NCI-H524 (cell line): ENCODE results near the gene OR7A5.
A peak's percentile ranks its signal among the peaks of the same experiment; 100 is the strongest.
"Not testable (repeated sequence)": the region's sequence is repeated elsewhere in the genome, so short reads cannot be mapped to it uniquely, and the experiment has no call there.

Experiments used
- DNase-seq, 2 experiments: peaks; one replicate each; lab custom pipeline; 2025; lab: John Stamatoyannopoulos, UW

OR7A5 gene

DNA sequence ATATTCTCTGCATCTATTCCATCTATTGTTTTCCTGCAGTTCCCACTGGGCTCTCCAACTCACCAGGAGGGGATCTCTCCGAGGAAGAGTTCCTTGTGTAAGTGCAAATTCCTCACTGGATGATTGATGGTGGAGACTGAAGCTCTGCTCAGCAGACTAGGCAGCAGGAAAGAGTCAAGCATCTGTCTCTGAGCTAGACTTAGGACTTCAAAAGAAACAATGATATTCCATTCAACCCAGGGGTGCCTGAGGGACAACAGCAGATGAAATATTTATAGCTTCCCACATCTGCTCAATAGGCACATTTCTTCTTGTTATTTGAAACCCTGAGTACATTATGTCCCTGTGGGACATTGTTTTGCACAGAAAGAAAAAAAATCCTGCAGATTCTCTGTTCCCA is at the start of gene OR7A5, which contains the start of gene OR7C1:
Gene OR7A5, minus strand, starts transcription at position 175 of the 400 bp plus-strand sequence. CDS start 6,944 bp downstream, outside the sequence.
Gene OR7C1, minus strand, starts transcription at position 175 of the 400 bp plus-strand sequence. CDS start 35,049 bp downstream, outside the sequence.
- no peak for DNase-seq

DNA sequence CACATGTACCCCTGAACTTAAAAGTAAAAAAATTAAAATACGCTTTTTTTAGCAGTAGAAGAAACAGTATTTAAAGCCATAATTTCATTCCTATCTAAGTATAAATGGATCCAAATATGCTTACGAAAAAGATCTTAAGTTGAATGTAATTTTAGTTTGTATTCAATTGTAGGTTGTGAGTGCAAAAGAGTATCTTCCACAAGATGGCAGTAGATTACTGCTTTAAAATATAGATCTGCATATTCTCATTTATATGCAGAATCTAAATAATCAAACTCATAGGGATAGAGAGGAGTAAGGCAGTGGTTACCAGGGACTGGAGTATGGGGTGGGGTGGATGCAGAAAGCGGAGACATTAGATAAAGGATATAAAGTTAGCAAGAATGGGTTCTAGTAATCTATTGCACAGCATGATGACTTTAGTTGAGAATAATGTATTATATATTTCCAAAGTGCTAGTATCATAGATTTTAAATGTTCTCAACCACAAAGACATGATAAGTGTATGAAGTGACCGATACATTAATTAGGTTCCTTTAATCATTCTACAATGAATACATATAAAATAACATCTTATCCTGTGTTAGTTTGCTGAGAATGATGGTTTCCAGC is 36.7 kb upstream of the OR7A5 start:
- peak in 1 of 2 experiments; percentile 23 for DNase-seq

DNA sequence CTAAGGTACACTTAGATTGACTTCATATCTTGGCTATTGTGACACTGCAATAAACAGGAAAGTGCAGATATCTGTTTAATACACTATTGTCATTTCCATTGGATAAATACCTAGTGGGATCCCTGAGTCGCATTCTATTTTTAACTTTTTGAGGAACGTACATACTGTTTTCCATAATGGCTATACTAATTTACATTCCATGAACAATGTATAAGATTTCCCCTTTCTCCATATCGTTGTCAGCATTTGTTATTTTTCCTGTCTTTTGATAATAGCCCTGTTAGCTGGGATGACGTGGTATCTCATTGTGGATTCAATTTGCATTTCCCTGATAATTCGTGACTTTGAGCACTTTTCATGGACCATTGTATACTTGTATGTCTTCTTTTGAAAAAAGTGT is 33.5 kb upstream of the OR7A5 start:
- DNase-seq: no peak

DNA sequence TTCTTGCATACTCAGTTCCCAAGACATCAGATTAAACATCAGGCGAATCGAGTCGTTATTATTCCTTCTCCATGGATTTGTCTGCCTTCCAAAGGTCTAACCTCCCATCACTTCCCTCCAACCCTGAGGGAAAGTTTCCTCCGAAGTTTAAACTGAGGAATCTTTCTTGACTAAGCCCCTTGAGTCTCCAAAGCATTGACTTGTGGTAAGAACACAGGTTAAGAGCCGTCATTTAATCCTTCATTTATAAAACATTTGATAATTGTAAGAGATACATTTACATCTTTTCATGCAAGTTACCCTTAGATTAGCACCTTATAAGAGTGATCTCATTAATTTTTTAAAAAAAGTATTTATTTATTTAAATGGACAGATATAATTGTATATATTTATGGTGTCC is 13.8 kb upstream of the OR7A5 start, which contains the start of gene OR7A10:
Gene OR7A10, minus strand, starts transcription at position 101 of the 400 bp plus-strand sequence. CDS start 7,045 bp downstream, outside the sequence.
- DNase-seq: no peak

DNA sequence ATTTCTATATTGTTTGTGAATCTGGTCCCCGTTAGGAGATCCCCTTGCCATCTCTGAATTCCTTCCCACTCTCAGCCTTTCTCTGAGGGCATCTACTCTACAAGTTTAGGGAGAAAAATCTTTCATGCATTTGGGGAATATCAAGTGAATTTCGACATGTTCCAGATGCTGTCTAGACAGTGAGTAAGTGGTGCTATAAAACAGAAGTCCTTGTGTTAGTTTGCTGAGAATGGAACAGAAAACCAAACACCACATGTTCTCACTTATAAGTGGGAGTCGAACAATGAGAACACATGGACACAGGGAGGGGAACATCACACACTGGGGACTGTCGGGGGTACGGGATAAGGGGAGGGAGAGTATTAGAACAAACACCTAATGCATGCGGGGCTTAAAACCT is 8.6 kb upstream of the OR7A5 start:
- no peak for DNase-seq

DNA sequence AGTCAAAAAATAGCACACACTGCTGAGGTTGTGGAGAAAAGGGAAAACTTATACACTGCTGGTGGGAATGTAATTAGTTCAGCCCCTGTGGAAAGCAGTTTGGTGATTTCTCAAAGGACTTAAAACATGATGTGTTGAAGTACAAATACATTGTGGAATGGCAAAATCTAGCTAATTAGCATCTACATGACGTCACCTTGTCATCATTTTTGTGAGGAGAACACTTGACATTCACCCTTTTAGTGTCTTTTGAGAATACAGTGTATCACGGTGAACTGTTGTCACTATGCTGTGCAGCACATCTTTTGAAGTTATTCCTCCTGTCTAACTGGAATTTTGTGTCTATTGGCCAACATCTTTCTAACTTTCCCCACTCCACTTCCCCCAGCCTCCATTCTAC is 8.2 kb upstream of the OR7A5 start:
- no peak for DNase-seq

DNA sequence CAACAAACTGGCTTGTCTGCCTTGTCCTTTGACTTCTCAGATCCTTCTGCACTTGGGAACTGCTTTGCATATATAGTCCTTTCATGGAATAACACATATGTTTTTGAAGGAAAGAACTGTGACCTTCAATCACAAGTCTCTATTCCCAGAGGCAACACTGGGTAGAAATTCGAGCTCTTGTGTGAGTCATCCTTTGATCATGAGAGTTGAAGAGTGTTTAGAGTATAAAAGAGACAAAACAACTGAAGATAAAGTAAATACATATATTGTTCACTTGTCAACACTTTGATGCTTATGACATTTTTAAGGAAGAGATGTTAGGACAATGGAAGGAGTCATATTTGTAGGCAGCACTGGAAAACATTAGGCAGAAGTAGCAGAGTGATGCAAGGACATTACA is 5.2 kb upstream of the OR7A5 start:
- no peak for DNase-seq

DNA sequence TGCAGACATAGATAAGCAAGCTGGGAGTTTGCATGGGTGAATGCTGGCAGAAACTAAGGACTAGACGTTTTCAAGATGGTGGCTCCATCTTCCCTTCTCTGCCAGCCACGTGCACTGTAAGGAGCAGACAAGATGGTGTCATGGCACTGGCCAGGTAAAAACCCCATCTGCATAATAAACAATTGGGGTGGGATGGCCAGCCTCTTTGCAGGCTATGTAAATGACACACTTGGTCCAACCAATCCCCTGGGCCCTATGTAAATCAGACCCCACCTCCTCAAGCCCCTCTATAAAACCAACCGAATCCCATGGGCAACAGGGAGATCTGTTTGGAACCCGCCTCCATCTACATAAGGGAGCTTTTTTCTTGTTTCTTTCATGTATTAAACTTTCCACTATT is 2.4 kb upstream of the OR7A5 start:
- no peak for DNase-seq

DNA sequence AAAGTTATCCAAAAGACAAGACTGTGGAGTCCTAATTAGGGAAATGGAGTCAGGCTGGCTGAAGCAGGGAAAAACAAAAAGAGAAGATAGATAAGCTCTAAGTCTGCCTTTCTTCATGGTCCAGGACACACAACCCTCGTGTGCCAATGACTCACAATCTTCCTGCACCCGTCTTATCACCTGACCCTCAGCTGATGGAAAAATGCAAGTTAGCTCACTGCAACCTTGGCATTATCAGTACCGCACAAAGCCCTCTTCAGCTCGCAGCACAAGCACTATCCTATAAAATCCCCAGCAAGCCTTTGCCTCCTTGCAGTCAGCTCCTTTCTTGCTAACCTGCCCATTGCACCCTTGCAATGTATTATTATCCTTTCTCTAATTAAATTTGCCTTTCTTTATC is 4.3 kb downstream of the OR7A5 start:
- no peak for DNase-seq

DNA sequence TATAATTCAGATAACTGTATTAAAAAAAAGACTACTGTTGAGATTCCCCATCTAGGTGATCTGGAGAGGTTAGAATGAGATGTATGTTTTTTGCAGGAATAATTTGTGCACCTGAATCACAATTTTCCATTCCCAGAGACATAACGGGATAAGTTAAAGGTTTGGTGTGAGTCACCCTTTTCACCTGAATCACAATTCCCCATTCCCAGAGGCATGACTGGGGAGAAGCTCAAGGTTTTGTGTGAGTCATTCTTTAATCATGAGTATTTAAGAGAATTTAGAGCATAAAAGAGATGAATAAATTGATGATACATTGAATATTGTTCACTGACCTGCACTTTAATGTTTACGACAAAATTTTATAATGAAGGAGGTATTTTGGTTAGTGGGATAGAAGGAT is 9.0 kb downstream of the OR7A5 start:
- DNase-seq: no peak

DNA sequence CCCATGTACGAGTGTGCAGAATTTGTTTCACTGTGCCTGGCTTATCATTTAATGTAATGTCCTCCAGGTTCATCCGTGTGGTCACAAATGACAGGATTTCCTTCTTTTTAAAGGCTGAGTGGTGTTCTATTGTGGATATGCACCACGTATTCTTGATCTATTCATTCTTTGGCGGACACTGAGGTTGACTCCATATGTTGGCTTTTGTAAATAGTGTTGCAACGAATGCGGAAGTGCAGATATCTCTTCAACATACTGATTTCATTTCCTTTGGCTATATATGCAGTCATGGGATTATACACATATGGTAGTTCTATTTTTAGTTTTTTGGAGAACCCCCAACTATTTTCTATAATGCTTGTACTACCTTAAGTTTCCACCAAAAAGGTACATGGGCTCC is 13.0 kb downstream of the OR7A5 start:
- DNase-seq: no peak

DNA sequence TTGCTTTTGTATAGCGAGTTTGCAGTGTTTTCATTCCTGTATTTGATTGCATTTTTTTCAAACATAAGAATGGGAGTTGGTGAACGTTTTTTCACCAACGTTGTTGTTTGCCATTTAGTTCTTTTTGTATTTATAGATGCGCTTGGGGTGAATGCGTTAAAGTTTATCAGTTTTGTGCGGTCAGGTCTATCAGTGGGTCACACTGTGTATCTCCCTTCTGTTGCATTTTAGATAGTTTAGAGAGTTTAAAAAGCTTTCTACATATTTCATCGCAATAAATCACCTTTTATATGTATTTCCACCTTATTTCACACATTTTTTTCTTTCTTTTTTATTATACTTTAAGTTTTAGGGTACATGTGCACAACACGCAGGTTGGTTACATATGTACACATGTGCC is 16.4 kb downstream of the OR7A5 start:
- DNase-seq: no peak

DNA sequence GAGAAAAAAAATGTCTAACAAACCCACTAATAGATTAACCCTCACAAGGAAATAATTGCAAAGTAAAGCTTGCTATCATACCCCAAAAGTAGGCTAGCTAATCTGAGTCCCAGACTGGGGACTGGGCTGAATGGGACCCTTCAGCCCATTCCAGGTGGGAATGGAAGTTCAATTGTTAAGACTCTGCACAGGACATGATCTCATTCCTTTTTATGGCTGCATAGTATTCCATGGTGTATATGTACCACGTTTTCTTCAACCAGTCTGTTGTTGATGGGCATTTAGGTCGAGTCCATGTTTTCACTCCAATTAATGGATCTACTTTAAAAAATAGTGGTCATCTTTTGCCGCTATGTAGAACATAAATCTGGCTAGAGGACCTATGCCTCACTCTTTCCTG is 17.9 kb downstream of the OR7A5 start:
- DNase-seq: no peak

DNA sequence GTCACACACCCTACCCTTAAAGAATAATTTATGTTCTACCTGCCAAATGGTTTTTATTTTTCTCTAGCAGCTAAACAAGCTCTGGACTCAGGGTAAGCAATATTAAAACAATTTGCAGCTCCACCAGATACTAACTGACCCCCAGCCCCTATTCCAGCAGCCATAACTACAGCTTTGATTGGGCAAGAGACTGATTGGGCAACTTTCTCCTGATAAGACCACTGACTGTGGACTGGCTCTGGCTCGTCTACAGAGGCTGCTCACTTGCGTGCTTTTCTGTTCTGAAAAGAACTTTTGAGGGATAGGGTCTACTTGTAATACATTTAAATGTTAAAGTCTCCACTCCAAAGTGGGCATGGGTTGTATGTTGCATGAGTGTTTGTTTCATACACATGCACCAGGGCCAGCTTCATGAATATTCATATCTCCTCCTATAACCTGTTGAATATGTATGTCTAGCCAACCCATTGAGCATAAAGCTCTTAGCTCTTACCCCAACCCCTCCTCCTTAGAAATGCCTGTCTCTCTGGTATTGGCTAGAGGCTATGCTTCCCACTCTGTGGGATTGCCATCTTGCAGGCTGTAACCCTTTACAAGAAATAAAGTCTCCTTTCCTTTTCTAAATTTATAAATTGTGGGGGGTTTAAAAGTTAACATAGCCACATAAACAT is 19.9 kb downstream of the OR7A5 start:
- no peak for DNase-seq

DNA sequence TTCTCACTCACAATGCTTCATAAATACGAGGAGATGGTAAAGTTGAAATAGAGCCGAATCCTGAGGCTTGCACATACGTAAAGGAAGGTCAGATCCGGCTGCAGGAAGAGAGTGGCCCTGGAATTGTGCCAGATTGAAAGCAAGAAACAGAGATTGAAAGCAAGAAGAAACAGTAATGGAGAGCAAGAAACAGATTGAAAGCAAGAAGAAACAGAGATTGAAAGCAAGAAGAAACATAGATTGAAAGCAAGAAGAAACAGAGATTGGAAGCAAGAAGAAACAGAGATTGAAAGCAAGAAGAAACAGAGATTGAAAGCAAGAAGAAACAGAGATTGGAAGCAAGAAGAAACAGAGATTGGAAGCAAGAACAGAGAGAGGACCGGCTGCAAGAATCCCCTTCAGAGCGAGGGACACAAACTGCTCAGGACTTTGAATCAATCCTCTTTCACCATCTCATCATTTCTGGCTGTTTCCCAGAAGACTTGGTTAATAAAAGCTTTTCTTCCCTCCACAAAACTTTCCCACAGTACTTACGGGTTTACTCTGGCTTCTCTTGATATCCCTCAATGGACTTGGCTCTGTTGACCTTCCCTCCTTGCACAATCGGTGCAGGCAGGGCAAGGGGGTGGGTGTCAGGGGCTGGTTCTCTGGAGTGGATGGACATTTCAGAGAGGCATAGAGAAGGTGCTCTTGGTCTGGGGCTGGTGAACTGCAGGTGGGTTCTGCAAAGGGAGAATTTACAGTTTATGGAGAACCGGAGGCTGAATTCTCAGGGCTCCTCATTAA is 25.5 kb downstream of the OR7A5 start:
- DNase-seq: no peak

DNA sequence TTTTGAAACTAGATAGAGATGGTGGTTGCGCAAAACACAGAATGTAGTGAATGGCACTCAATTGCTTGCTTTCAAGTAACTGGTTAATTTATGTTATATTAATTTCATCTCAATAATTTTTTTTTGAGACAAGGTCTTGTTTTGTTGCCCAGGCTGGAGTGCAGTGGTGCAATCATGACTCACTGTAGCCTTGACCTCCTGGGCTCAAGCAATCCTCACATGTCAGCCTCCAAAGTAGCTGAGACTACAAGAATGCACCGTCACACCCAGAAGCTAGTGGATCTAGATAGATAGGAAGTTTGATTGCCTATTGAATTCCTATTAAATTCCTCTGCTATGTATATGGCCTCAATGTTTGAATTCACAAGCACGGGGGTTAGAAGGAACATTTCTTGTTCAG is 30.2 kb downstream of the OR7A5 start:
- no peak for DNase-seq

DNA sequence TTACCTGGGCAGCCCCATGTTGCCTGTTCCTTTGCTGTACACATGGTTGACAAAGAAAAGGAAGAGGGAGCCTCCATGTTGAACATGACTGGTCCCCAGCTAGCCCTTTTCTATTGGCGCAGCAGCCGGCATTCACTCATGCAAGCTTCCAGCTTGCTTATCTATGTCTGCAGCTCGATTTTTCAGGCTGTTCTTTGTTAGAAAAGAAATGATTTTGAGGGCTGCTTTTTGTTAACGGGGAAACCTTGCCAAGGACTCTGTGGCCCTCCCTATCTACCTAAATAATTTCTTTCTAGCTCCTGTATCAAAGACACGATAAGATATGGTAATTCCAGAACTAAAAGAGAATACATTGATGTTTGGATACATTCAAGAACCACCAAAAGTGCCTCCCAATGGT is 36.2 kb downstream of the OR7A5 start:
- DNase-seq: no peak

DNA sequence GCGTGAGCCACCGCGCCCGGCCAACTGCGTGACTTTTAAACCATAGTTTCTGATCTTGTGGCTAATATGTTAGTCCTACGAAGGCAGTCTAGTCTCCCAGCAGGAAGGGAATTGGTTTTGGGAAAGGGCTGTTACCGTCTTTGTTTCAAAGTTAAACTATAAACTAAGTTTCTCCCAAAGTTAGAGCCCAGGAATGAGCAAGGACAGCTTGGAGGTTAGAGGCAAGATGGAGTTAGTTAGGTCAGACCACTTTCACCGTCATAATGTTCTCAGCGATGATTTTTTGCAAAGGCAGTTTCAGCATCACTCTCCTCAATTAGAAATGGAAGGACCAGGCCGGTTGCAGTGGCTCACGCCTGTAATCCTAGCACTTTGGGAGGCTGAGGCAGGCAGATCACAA is 39.0 kb downstream of the OR7A5 start:
- no peak for DNase-seq

DNA sequence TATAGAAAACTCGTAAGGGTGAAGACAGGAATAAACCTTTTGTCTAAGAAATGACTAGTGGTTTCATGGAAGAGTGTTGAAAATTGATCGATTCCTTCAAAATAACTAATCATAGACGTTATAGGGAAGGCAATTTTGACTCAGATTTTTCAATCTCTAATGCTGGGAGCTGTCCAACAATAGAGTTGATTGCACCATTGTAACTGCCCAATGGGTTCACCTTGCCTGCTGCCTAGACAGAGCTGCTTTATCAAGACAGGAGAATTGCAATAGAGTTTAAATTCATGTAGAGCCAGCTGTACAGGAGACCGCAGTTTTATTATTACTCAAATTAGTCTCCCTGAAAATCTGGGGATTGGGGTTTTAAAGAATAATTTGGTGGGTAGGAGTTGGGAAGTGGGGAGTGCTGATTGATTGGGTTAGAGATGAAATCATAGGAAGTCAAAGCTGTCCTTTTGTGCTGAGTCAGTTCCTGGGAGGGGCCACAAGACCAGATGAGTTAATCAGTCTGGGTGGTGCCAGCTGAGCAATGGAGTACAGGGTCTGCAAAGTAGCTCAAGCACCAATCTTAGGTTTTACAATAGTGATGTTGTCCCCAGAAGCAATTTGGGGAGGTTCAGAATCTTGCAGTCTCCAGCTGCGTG is 39.8 kb downstream of the OR7A5 start:
- DNase-seq: no peak

DNA sequence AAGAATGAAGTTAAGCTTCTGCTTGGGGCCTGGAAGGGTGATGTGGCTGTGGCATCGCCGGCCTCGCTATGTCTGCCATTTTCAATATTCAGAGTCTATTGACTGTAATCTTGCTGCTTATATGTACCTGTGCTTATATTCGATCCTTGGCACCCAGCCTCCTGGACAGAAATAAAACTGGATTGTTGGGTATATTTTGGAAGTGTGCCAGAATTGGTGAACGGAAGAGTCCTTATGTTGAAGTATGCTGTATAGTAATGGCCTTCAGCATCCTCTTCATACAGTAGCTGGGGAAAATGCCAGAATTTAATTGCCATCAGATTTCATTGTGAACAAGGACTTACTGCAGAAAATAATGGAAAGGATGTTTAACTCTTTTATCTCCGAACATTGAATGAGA is 42.7 kb downstream of the OR7A5 start:
- not testable (repeated sequence) for DNase-seq

DNA sequence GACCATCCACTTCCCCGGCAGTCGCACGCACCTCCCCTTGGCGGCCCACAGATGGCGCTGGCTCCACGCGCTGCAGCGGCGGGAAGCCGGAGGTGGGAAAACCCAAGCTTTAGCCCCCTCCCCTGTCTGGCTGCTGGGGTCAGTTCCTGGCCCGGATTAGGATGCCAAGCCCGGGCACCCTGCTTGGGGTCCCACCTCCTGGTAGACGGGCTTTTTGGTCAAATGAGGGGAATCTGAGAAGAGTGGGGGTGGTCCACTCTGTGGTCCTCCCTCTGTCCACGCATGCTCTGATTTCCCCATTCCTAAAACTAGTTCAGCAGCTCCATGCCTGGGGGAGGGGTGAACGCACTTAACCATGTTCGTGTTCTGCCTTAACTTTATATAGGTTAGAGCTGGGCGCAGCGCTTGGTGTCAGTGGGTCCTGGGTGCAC is 48.5 kb downstream of the OR7A5 start:
- DNase-seq: peak in 1 of 2 experiments; percentile 9

DNA sequence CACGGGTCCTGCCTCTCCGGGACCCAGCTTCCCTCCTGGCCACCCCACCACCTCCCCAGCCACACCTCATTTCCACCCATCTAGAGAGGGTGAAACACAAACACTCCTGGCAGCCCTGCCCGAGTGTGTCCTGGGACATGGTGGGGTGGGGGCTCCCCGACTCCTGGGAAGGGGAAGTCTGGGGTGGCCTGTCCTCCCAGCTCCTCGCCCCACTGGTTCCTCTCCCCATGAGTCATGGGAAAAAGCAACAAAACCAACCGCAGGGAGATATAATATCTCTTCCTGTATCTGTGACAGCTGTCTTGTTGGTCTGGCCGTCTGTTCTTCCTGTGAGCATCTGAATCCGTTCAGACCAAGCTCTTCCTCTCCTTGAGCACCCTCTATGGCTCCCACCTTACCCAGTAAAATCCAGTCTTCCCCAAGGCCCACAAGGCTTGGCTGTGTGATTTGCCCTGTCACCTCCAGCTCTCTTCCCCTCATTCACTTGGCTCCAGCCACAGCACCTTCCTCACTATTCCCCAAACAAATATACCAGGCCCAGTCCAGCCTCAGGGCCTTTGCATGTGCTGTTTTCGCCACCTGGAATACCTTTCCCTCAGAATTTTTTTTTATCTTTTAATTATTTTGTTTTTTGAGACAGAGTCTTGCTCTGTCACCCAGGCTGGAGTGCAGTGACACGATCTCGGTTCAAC is 49.7 kb downstream of the OR7A5 start:
- DNase-seq: not testable (repeated sequence)
